NT2/D1 (cell line): Measurements from ENCODE around the gene SIK2.

Source experiments
- SUZ12 ChIP-seq: IDR thresholded peaks from 2 replicates; pipeline ENCODE4 v1.6.1; 2011; ENCODE audit not compliant: insufficient read length, insufficient read depth; ENCODE audit errors: extremely low read depth
- YY1 ChIP-seq: IDR thresholded peaks from 2 replicates; pipeline ENCODE4 v1.6.1; 2011; ENCODE audit not compliant: insufficient read length, insufficient read depth
- ZNF274 ChIP-seq: IDR thresholded peaks from 2 replicates; pipeline ENCODE4 v1.6.1; 2011; ENCODE audit warnings: mild to moderate bottlenecking, low read depth, low read length

GRCh38 chr11:111762526-111762925 is 160.3 kb downstream of the SIK2 start:
- TF ChIP-seq YY1: no peak
- no peak for TF ChIP-seq ZNF274
- TF ChIP-seq SUZ12: no peak
